IPS-NIHi7 (cell line): ENCODE measurements around the gene EBI3.
"Not testable (repeated sequence)": the region's sequence is repeated elsewhere in the genome, so short reads cannot be mapped to it uniquely, and the experiment has no call there.

ENCODE experiments used
- DNase-seq: peaks from one replicate; pipeline ENCODE4 v3.0.0; 2012; ENCODE audit warnings: mixed read lengths; ENCODE audit errors: extremely low spot score

The EBI3 gene

GRCh38 chr19:4200940-4201542, 28.3 kb upstream of the EBI3 start:
- DNase-seq = no peak

GRCh38 chr19:4201798-4202197, 27.5 kb upstream of the EBI3 start:
- DNase-seq = no peak

- DNase-seq = no peak
Observed at GRCh38 chr19:4206818-4207484, 22.4 kb upstream of the EBI3 start.

GRCh38 chr19:4208385-4209094, 20.8 kb upstream of the EBI3 start:
- peak; percentile 49 for DNase-seq

- DNase-seq = no peak
Observed at GRCh38 chr19:4210166-4210731, 19.1 kb upstream of the EBI3 start.

- no peak for DNase-seq
Observed at GRCh38 chr19:4213116-4213515, 16.2 kb upstream of the EBI3 start.

GRCh38 chr19:4215807-4216206, 13.5 kb upstream of the EBI3 start:
- no peak for DNase-seq

- DNase-seq = no peak
Observed at GRCh38 chr19:4216846-4217245, 12.5 kb upstream of the EBI3 start.

- no peak for DNase-seq
Observed at GRCh38 chr19:4217429-4218264, 11.7 kb upstream of the EBI3 start.

- not testable (repeated sequence) for DNase-seq
Observed at GRCh38 chr19:4218523-4218922, 10.8 kb upstream of the EBI3 start.

GRCh38 chr19:4220188-4220587, 9.1 kb upstream of the EBI3 start:
- DNase-seq = no peak

GRCh38 chr19:4224470-4224869, 4.9 kb upstream of the EBI3 start:
- no peak for DNase-seq

- no peak for DNase-seq
Observed at GRCh38 chr19:4225885-4226284, 3.4 kb upstream of the EBI3 start.

- no peak for DNase-seq
Observed at GRCh38 chr19:4227771-4228170, 1.6 kb upstream of the EBI3 start.

- no peak for DNase-seq
Observed at GRCh38 chr19:4228765-4229178, 551 bp upstream of the EBI3 start.

GRCh38 chr19:4230237-4230636, 914 bp downstream of the EBI3 start:
- DNase-seq = not testable (repeated sequence)

- not testable (repeated sequence) for DNase-seq
Observed at GRCh38 chr19:4231521-4231920, 2.2 kb downstream of the EBI3 start.

- not testable (repeated sequence) for DNase-seq
Observed at GRCh38 chr19:4232139-4232538, 2.8 kb downstream of the EBI3 start.

GRCh38 chr19:4232614-4233281, 3.4 kb downstream of the EBI3 start:
- DNase-seq = no peak

- peak; percentile 74 for DNase-seq
Observed at GRCh38 chr19:4233282-4233853, 4.0 kb downstream of the EBI3 start.
